ENCODE measurements around the gene TRIM71.
"Not testable (repeated sequence)": the region's sequence is repeated elsewhere in the genome, so short reads cannot be mapped to it uniquely, and the experiment has no call there.

The TRIM71 gene

DNA sequence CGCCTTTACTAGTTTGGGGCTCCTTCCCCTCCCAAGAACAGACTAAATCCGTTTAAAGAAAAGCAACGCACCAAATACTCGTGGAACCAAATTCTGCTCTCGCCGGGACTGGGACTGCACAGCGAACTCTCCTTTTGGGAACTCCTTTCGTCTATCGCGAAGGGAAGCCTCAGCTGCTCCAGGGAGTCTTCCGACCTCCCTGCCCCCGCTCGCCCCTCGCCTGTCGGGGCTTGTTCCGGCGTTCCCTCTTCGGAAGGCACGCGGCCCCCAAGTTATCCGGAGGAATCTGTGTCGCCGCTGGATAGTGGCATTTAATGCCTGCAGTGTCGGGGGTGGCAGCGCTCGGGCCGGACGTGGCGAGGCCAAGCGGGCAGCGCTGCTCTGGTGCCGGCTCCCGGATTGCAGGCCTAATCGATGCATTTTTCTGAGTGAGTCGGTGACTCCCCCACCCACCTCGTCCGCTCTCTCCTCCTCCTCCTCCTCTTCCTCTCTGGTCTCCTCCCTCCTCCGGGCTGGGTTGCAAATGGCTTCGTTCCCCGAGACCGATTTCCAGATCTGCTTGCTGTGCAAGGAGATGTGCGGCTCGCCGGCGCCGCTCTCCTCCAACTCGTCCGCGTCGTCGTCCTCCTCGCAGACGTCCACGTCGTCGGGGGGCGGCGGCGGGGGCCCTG lies at the start of gene TRIM71:
Gene TRIM71 (plus strand): TSS at position 440 of the 671 bp plus-strand sequence. CDS start 84 bp downstream, at position 524.
- no peak for DNase-seq (ENCODE audit: insufficient read length, low spot score)
- FAIRE-seq, result no peak
- no peak for TF ChIP-seq POLR2A (IDR thresholded peaks at IDR 0.05; ENCODE audit: low read depth, low read length)

DNA sequence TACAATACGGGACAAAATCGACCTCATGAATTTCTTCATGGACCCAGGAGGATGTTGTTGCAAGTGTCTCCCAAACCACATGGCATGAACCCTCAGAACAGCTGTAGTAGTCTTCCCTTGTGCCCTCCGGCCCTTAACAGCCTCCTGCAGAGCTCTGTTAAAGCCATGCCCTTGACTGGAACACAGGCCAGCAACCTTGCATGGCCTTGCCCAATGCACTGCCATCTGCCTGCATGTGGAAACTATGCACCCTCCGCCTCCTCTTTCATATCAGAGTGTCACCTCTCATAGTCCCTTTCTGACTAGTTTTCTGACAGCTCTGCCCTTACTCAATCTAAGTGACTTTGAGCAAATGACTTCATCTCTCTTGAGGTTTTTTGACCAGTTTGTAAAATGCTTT lies 39.4 kb upstream of the TRIM71 start:
- FAIRE-seq (no peak), DNase-seq (ENCODE audit: insufficient read length, low spot score) (no peak)
- TF ChIP-seq POLR2A (IDR thresholded peaks at IDR 0.05; ENCODE audit: low read depth, low read length), result no peak

DNA sequence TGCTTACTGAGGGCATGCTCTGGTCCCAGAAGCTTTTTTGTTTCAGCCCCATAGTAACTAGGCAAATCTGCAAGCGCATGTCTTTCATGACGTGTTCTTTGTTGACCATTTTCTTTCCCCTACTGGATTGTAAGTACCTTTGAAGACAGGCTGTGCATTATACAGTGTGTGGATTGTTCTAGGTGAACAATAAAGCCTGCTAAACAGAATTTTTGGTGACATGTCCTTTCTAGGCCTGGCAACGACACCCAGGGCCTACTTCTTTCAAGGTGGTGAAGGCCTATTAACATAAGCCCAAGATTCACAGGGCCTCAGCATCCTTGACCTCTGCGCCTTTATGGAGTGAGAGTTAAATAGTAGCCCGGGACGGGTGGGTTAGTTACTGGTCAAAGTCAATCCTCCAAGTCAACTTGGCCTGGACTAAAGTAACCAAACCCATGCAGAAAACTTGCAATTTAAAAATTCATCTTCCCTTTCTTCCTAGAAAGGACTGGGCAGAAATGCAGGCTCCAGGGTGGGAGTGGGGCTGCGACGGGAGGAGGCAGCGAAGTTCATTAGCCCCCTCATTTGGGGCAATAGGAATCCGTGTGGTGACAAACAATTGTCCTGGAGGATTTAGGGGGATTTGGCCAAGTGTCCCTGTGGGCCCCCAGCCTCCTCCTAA lies 37.6 kb upstream of the TRIM71 start:
- TF ChIP-seq POLR2A (IDR thresholded peaks at IDR 0.05; ENCODE audit: low read depth, low read length), result no peak
- no peak for FAIRE-seq
- DNase-seq (ENCODE audit: insufficient read length, low spot score), result no peak

DNA sequence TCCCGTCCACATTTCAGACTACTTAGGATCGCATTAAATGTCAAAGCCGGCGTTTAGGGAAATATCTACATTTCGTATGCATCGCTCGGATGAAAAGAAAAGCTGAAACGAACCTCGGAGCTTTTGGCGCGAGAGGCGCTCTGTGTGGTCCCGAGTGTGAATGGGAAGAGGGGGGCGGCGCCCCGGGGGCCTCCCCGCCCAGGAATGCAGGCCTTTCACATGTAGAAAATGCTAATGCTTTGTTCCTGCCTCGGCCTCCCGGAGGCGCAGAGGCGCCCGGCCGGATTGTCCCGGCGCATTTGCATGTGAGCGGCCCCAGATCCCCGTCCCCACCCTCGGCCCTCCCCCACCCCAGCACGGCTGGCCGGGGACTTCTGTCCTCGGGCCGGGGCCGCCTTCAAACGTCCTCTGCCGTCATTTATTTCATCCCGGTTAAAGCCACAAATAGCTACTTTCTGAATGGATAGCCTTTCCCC lies 37.0 kb upstream of the TRIM71 start:
- DNase-seq (ENCODE audit: insufficient read length, low spot score) (no peak), FAIRE-seq (no peak)
- no peak for TF ChIP-seq POLR2A (IDR thresholded peaks at IDR 0.05; ENCODE audit: low read depth, low read length)

DNA sequence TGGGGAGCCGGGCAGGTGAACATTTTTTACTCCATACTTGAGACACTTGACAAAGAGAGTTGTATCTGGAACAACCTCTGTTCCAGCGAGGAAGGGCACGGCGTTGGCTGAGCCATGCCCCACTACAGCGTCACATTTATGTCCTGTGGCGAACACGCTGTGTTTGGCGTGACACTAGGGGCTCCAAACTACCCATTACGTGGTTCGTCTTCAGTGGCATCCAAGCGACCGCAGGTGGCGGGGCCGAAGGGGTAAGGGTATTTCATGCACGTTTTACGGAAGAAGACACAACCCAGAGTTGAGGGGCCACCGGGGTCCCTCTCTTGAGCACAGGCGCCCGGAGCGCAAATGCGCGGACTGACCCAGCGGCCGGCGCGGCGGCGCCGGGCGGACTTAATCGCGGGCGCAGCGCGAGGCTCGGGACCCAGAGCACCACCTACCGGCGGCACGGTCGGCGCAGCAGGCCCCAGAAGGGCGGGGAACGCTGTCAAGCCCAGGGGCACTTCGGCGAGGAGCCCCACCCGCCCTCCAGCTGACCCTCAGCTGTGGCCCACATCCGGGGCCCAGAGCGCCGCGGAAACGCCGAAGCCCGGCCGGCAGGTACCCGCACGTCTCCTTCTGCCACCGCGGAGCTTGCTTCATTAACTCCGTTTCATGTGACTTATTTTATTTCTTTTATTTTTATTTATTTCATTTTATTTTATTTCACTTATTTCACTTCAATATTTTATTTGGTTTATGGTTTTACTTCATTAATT lies 36.4 kb upstream of the TRIM71 start:
- no peak for TF ChIP-seq POLR2A (IDR thresholded peaks at IDR 0.05; ENCODE audit: low read depth, low read length)
- DNase-seq (ENCODE audit: insufficient read length, low spot score) (peak; percentile 89), FAIRE-seq (no peak)

DNA sequence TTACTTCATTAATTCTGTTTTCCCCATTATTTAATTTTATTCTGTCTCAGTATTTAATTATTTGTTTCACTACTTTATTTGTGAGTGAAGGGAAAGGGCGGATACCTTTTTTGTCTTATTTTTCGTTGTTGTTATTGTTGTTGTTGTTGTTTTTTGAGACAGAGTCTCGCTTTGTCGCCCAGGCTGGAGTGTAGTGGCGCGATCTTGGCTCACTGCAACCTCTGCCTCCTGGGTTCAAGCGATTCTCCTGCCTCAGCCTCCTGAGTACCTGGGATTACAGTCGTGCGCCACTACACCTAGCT lies 35.9 kb upstream of the TRIM71 start:
- DNase-seq (ENCODE audit: insufficient read length, low spot score); FAIRE-seq: not testable (repeated sequence)

DNA sequence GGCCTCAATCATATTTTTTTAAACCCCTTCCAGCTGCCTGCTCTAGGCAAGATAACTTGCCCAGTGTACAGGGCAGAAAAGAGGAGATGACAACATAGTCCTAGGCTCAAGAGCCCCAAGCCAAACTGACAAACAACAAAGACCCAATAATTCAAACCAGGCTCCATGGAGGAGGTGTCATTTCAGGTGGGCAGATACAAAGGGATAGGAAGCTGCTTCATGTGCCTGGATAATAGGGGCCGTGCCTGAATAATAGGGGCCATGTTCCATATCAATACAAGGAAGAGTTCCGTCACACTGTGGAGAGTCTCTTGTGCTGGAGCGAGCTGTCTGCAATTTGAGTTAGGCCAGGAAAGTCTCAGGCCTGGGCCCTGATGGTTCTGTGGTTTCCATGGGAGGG lies 35.4 kb upstream of the TRIM71 start:
- no peak for DNase-seq (ENCODE audit: insufficient read length, low spot score)
- no peak for TF ChIP-seq POLR2A (IDR thresholded peaks at IDR 0.05; ENCODE audit: low read depth, low read length)
- FAIRE-seq, result no peak

DNA sequence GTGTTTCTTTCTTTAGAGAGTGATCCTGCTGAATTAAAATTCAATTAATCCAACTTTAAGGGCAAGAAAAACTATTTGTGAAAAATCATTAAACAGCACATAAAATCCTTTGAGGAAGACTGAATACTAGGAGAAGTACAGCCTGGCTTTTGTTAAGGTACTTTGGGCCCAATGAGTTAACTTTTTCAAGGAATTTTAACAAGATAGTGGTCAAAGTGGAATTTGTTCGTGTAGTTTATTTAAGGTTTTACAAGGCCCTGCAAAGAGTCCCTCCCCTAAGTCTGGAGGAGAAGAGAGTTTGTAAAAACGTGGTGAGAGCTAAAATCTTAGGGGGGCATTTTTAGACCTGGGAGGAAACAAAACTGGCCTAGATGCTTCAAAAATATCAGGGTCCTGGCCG lies 26.0 kb upstream of the TRIM71 start:
- FAIRE-seq (no peak), DNase-seq (ENCODE audit: insufficient read length, low spot score) (no peak)
- no peak for TF ChIP-seq POLR2A (IDR thresholded peaks at IDR 0.05; ENCODE audit: low read depth, low read length)

DNA sequence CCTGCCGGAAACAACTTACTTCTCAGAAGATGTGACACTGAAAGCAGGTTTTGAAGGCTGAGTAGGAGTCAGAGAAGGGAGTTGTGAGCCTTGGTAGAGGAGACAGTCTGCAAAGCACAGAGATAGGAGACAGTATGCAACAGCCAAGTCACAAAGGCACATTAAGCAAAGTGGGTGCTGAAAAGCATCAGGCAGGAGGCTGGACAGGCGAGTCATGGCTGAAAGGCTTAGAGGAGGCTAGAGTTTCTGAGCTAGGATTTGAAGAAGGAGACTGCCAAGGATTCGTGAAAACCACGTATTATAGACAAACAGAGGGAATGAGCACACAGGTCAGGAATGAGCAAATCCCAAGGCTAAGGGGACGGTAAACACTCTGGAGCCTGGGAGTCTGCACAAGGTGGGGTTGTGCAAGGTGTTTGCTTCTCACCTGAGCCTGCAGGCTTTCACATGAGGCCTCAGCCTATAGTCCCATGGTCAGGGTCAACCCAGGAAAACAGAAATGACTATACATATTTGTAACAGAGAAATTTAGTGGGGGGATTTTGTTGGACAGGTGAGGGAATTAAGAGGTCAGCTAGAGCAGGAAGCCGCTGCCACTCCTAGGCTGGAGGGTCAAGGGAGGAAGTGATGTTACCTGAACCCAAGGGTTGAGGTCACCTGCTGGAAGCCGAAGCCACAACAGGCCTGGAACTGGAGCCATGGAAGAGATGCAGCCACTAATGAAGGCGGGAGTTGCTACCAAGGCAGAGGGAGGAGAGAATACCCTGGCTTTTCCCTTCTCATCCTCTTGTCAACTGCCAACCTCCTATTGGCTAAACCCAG lies 23.1 kb upstream of the TRIM71 start:
- no peak for TF ChIP-seq POLR2A (IDR thresholded peaks at IDR 0.05; ENCODE audit: low read depth, low read length)
- DNase-seq (ENCODE audit: insufficient read length, low spot score), result no peak

DNA sequence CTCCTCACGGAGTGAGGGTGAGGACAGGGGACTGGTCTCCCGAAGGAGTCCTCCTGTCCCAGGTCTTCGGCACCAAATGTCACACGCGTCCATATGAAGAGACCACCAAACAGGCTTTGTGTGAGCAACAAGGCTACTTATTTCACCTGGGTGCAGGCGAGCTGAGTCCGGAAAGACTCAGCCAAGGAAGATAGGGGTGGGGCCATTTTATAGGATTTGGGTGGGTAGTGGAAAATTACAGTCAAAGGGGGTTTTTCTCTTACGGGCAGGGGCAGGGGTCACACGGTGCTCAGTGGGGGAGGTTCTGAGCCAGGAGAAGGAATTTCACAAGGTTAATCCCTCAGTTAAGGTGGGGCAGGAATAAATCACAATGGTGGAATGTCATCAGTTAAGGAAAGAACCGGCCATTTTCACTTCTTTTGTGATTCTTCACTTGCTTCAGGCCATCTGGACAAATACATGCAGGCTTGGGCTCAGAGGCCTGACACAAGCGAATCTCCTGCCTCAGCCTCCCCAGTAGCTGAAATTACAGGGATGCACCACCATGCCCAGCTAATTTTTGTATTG lies 21.3 kb upstream of the TRIM71 start:
- DNase-seq (ENCODE audit: insufficient read length, low spot score); FAIRE-seq: not testable (repeated sequence)

More for the DNA sequence above, 23.1 kb upstream of the TRIM71 start:
- no peak for FAIRE-seq

DNA sequence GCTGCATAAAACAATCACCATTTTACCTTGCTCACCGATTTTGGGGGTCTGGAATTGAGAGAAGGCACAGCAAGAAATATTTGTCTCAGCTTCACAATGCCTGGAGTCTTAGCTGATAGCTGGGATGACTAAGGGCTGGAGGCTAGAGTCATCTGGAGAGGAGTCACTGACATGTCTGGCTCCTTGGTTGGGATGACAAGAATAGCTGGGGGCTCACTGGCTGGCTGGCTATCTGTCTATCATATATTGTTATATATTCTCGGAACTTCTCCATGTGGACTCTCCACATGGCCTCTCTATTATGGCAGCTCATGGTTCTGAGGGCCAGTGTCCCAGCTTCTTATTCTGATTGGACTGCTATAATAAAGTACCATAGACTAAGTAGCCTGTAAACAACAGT lies 20.0 kb upstream of the TRIM71 start:
- no peak for TF ChIP-seq POLR2A (IDR thresholded peaks at IDR 0.05; ENCODE audit: low read depth, low read length)
- no peak for FAIRE-seq
- DNase-seq (ENCODE audit: insufficient read length, low spot score), result no peak

DNA sequence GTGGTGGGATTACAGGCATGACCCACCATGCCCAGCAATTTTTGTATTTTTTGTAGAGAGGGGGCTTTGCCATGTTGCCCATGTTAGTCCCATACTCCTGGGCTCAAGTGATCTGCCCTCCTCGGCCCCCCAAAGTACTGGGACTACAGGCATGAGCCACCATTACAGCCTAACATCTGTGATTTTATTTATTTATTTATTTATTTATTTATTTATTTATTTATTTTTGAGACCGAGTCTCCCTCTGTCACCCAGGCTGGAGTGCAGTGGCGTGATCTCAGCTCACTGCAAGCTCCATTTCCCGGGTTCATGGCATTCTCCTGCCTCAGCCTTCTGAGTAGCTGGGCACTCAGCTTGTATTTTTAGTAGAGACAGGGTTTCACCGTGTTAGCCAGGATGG lies 16.4 kb upstream of the TRIM71 start:
- DNase-seq (ENCODE audit: insufficient read length, low spot score); FAIRE-seq: not testable (repeated sequence)

DNA sequence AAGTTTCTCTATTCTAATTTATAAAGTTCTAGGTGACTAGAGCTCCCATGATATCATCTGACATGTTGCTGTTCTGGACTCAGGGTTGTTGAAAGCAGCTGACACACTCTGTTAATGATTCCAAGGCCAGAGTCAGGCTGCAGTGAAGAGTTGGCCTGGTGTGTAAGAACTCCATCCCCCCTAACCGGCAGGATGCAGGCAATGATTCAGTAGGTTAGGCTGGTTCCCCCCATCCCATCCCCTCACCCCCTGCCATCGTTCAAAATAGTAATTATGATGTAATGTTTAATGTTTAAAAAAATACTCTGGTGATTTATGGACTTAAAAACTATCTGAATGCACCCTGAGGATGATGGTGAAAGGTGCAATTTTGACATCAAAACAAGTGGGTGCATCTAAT lies 4.6 kb upstream of the TRIM71 start:
- no peak for TF ChIP-seq POLR2A (IDR thresholded peaks at IDR 0.05; ENCODE audit: low read depth, low read length)
- FAIRE-seq, result no peak
- no peak for DNase-seq (ENCODE audit: insufficient read length, low spot score)

DNA sequence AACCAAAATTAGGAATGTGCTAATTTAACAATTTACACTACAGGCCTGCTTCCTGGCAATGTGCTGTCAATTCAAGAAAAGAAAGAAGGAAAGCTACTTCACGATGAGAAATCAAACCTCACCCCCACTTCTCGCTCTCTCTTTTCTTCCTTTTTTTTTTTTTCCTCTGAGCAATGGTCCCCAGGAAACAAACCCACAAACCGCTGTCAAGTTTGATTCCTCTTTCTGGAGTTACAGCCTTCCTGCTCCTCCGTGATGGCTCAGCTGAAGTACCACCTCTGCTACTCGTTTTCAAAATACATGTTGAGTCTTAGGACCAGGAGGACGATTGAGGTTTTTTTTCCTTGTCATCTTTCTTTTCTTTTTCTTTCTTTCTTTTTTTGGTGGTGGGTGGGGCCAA lies 3.4 kb upstream of the TRIM71 start:
- DNase-seq (ENCODE audit: insufficient read length, low spot score) (no peak), FAIRE-seq (no peak)
- TF ChIP-seq POLR2A (IDR thresholded peaks at IDR 0.05; ENCODE audit: low read depth, low read length), result no peak

Measured in H54 (cell line).